C4-2B (cell line): ENCODE measurements around the gene TSPAN12.

Experiments used
- H3K27ac ChIP-seq: fragments of 450-650 bp; 2 replicates; pipeline ENCODE4 v1.5.1; 2017
- CTCF ChIP-seq: fragments of 450-650 bp; conservative IDR thresholded peaks from 2 replicates; pipeline ENCODE4 v1.5.1; 2017; ENCODE audit warnings: mild to moderate bottlenecking
- ZFX ChIP-seq: fragments of 450-650 bp; IDR thresholded peaks from 2 replicates; pipeline ENCODE4 v1.6.1; 2017

The TSPAN12 gene

GRCh38 chr7:120838281-120838682 lies 19.7 kb downstream of the TSPAN12 start:
- no peak for TF ChIP-seq ZFX
- TF ChIP-seq CTCF: no peak
- no peak overlapping the region for H3K27ac ChIP-seq

- H3K27ac ChIP-seq: no peak overlapping the region
- TF ChIP-seq CTCF (no peak), ZFX (no peak)
Measured at GRCh38 chr7:120837599-120837998, 20.3 kb downstream of the TSPAN12 start.

- TF ChIP-seq CTCF: no peak
- no peak for TF ChIP-seq ZFX
- H3K27ac ChIP-seq: no peak overlapping the region
Measured at GRCh38 chr7:120836556-120837115, 21.3 kb downstream of the TSPAN12 start.

- no peak overlapping the region for H3K27ac ChIP-seq
- no peak for TF ChIP-seq CTCF
- no peak for TF ChIP-seq ZFX
Measured at GRCh38 chr7:120834726-120835125, 23.2 kb downstream of the TSPAN12 start.

GRCh38 chr7:120833546-120833945 lies 24.4 kb downstream of the TSPAN12 start:
- H3K27ac ChIP-seq: no peak overlapping the region
- TF ChIP-seq CTCF (no peak), ZFX (no peak)

- no peak overlapping the region for H3K27ac ChIP-seq
- TF ChIP-seq ZFX: no peak
- no peak for TF ChIP-seq CTCF
Measured at GRCh38 chr7:120832803-120833202, 25.1 kb downstream of the TSPAN12 start.

GRCh38 chr7:120831260-120831659 lies 26.7 kb downstream of the TSPAN12 start:
- no peak overlapping the region for H3K27ac ChIP-seq
- no peak for TF ChIP-seq ZFX
- TF ChIP-seq CTCF: no peak
